Measurements from ENCODE around the gene C5orf24. TPM values are rescaled to one million over a fixed set of nuclear protein-coding genes. Genes with fewer than 3 reads are reported as not detected.

The C5orf24 gene
- total and polyA plus RNA-seq, 10 of the 15 experiments (the other 5 are each of a cell fraction or from before 2014, with no cell fraction given) = 5.4 to 26.8 (median 15.6) TPM

- H3K27me3 ChIP-seq (replicated peaks in 1 of 2; ENCODE audit: control insufficient read depth in 2 of 2, insufficient read depth in 2 of 2, low read length in 1 of 2) = no peaks in the 10 kb centered on the region
- H2AFZ ChIP-seq (ENCODE audit: control insufficient read depth, low read depth, low read length) = no peak overlapping the region
- 84% methylated on average over 3 of the region's 3 CpGs for WGBS (ENCODE audit: insufficient coverage, insufficient replicate concordance, low lambda C conversion rate, missing lambda C conversion rate)
- ChIA-PET RAD21 (ENCODE audit: unreplicated experiment) (no interaction called here), POLR2A (interaction anchor here (1.1 to 2.4 kb wide), 2 partner anchors 9 to 12 kb away, joined by 3 to 6 read pairs; partner anchors contain the start of gene C5orf24), CTCF (interaction anchor here (1.1 to 1.7 kb wide), 3 partner anchors 16 to 48 kb away, joined by 3 to 7 read pairs (median 5); partner anchors contain the start of gene PCBD2), SMC1A (ENCODE audit: uncharacterized antibody, unreplicated experiment) (interaction anchor here (0.6 to 1.6 kb wide), 6 partner anchors 9 to 82 kb away, joined by 3 read pairs; no protein-coding TSS in a partner anchor)
- H4K20me1 ChIP-seq (ENCODE audit: control insufficient read depth, insufficient read depth) = no peaks in the 10 kb centered on the region
- H3K27ac ChIP-seq (ENCODE audit: control insufficient read depth, insufficient read depth) = no peak overlapping the region
- no peak for FAIRE-seq
- DNase-seq (ENCODE audit: low read depth, low spot score) = no peak
- intact Hi-C loops (cut with micrococcal nuclease; ENCODE audit: unreplicated experiment) (no loop called here), in situ Hi-C loops (cut with MboI) (no loop called here)
- H3K9me3 ChIP-seq (replicated peaks; ENCODE audit: control insufficient read depth, insufficient read depth, low read length) = no peaks in the 10 kb centered on the region
- peaks cover 2 to 12% of the 10 kb centered on the region in 2 experiments for H3K36me3 ChIP-seq (ENCODE audit: control insufficient read depth in 2 of 2, insufficient read depth in 2 of 2, low read length in 1 of 2)
- ATAC-seq = no peak
- peaks cover 5% of the 10 kb centered on the region for H3K79me2 ChIP-seq (ENCODE audit: control insufficient read depth, insufficient read depth, low read length)
- no TSS peak for BruUV-seq (replicated peaks)
- H3K9ac ChIP-seq (ENCODE audit: control insufficient read depth, insufficient read depth, low read length) = no peak overlapping the region
- H3K4me1 ChIP-seq (ENCODE audit: control insufficient read depth, insufficient read depth, low read length) = no peaks in the 10 kb centered on the region
- no peak overlapping the region for H3K4me2 ChIP-seq (ENCODE audit: control insufficient read depth, insufficient read depth)
- no peak overlapping the region for H3K4me3 ChIP-seq
- TF ChIP-seq RB1 (IDR thresholded peaks at IDR 0.05; ENCODE audit: borderline replicate concordance) (no peak), ATF3 (IDR thresholded peaks at IDR 0.05; ENCODE audit: borderline replicate concordance, extremely low read depth, low read depth, low read length) (no peak), PML (IDR thresholded peaks at IDR 0.05; ENCODE audit: low read length) (no peak), BACH1 (IDR thresholded peaks at IDR 0.05; ENCODE audit: borderline replicate concordance) (no peak), ZBTB4 (CRISPR knock-in tag; IDR thresholded peaks at IDR 0.05) (no peak), HCFC1 (IDR thresholded peaks at IDR 0.05; ENCODE audit: low read length) (no peak), TAF1 (IDR thresholded peaks at IDR 0.05; ENCODE audit: borderline replicate concordance, low read depth, low read length) (no peak), CUX1 (IDR thresholded peaks at IDR 0.05; ENCODE audit: insufficient replicate concordance, low read depth, low read length) (no peak), ZNF207 (IDR thresholded peaks at IDR 0.05; ENCODE audit: borderline replicate concordance) (no peak), PAX8 (IDR thresholded peaks at IDR 0.05) (no peak), SUZ12 (IDR thresholded peaks at IDR 0.05; ENCODE audit: unreplicated experiment) (no peak), ASH2L (IDR thresholded peaks at IDR 0.05; ENCODE audit: borderline replicate concordance, low read depth) (no peak), SP1 (IDR thresholded peaks at IDR 0.05; ENCODE audit: low read depth, low read length) (no peak), SKIL (IDR thresholded peaks at IDR 0.05; ENCODE audit: low read depth, poor library complexity, severe bottlenecking) (no peak)
Measured at GRCh38 chr5:134857401-134857800, 11.6 kb downstream of the C5orf24 start.

All from GM12878 (cell line).